Activated gamma-delta T cell treated with Interleukin-2 at 50 U/mL for 16 hours (primary cell): ENCODE results near the gene ROBO2.

Experiments used
- DNase-seq: peaks from one replicate; pipeline ENCODE4 v3.0.0-alpha.2; 2020

ROBO2 gene

DNA sequence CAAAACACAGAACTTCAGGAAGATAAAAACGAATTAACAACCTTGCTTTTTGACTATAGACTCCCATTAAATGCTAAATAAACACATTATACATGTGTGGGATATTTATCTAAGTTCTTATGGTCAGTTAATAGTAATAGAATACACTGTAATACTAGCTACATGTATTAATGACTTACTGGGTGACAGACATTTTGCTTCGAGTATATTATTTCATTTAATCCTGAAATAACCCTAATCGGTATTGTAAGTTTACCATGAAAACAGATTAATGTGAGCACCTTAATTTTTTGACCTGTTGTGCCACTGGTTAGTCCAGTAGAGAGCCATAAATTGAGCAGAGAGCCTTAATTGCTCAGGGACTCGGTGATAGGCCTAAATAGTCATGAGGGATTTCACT is 151.1 kb downstream of the ROBO2 start:
- no peak for DNase-seq

GRCh38 chr3:77191640-77192039 is 151.7 kb downstream of the ROBO2 start:
- no peak for DNase-seq

- DNase-seq: no peak
These were observed 156.1 kb downstream of the ROBO2 start for GRCh38 chr3:77195766-77196545.

DNA sequence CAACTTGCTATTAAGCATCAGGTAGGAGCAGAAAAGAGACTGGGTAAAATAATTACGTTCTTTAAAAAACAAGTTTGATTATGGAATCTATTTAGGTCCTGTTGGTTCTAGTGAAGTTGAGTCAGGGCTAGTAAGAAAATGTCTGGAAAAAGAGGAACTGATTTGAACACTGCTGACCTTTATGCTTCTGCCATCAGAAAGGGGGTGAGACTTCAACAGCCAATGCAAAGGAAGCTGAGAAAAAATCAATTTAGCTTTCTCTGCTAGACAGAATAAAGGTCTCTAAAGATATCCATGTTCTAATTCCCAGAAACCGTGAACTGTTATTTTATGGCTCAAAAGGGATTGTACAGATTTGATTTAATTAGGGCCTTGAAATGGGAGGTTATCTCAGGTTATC is 157.5 kb downstream of the ROBO2 start:
- no peak for DNase-seq

DNA sequence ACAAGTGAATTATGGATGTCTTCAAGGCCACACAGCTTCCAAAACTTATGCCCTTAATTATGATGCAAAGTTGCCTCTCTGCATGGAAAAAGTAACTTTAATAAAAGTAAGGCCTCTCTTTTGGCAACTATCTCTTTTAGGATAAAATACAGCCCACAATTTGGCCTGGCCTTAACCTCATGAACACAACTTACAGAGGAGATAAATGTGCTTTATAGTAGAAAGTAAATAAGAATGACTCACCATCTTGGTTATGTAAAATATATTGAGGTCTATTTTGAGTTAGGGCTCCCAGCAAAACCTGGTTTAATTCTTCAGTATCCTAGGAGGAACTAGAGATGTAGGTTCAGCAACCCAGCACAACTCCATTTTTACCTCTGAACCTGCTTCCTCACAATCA is 164.0 kb downstream of the ROBO2 start:
- DNase-seq: no peak

GRCh38 chr3:77204788-77205187 is 164.9 kb downstream of the ROBO2 start:
- no peak for DNase-seq

DNA sequence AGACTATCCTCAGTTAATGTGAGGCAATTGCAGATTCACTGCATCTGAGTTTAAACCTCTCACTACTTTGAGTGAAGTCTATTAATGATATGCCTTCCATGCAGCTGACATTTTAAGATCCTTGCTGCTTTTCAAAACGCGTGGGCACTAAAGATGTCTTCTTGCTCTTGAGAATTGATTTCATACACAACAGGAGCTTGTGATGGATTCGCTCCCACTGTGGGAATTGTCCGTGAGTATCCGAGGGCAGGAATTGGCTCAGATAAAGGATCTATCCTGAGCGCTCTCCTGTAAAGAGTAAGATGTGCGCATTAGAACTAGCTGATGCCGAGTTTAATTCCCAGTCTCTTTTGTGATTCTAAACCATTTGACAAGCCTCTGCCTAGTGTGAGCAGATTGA is 167.9 kb downstream of the ROBO2 start:
- DNase-seq: no peak

GRCh38 chr3:77222701-77223100 is 182.8 kb downstream of the ROBO2 start:
- DNase-seq: no peak

DNA sequence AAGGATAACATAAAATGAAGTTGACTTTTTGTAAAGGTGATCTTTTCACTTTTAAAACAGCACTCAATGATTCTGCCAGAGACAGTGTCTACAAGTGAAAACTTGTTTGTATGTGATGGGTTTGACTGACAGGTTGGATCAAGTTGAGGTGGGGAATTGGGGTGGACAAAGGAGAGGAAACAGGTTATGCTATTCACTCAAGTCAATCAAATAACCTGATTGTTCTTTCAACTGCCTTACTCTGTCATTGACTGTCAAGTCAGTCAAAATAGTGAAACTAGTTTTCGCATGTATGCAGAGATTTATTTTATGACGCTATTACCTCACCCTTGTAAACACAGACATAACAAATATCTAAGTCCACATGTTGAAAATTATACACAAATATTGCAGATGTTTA is 187.7 kb downstream of the ROBO2 start:
- DNase-seq: no peak

GRCh38 chr3:77232557-77232956 is 192.7 kb downstream of the ROBO2 start:
- no peak for DNase-seq

- no peak for DNase-seq
These were observed 194.1 kb downstream of the ROBO2 start for GRCh38 chr3:77234004-77234403.

DNA sequence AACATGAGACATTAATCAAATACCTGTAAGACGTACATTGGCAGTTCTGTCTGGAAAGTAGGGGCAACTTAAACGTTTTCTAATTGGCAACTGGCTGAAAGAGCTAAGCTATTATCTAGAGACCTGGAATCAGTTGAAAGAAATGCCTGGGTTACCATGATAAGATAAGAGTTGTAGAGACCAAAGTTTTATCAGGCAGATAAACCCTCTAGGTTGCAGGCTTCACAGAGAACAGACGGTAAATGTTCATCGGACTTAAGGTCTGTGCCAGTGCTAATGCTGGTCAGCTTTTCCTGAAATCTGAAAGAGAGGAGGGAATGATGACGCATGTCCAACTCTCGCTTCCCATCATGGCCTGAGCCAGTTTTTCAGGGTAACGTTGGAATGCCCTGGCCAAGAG is 196.2 kb downstream of the ROBO2 start:
- no peak for DNase-seq

- DNase-seq: no peak
These were observed 200.3 kb downstream of the ROBO2 start for GRCh38 chr3:77240072-77240650.

- DNase-seq: no peak
These were observed 202.5 kb downstream of the ROBO2 start for GRCh38 chr3:77242371-77242770.

- DNase-seq: no peak
These were observed 205.1 kb downstream of the ROBO2 start for GRCh38 chr3:77244981-77245380.

GRCh38 chr3:77247061-77247460 is 207.2 kb downstream of the ROBO2 start:
- no peak for DNase-seq

DNA sequence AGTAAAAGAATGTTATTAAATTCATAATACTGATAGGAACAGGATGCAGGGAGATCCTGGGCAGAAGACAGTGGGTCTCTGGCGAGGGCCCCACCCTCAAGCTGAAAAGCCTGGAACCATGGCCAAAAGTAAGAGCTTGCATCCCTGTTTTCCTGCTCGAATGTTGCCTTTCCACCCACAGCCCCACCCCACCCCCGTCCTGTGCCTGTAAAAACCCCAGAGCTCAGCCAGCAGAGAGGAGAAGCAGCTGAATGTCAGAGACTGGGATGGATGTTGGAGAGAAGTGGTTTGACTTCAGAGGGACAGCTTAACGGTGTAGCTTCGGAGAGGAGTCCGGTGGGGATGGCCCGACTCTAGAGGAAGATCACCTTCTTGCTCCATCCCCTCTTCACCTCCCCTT is 207.9 kb downstream of the ROBO2 start:
- no peak for DNase-seq

DNA sequence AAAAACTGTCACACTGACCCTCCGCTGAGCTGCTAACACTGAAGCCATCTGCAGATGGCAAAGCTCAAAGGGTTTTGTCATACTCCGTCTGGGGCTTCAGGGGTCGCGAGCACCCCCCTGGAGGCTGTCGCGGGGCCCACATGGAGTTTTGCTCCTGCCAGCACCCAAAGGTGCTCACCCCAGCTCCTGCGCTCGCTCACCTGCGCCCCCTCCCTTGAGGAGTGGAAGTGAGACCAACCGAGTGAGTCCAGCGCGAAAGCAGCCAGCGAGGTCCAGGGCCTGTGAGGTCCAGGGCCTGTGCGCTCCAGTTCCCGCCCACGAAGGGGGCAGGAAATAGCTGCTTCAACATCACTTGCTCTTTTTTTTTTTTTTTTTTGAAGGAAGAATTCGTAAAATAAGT is 208.5 kb downstream of the ROBO2 start:
- no peak for DNase-seq

DNA sequence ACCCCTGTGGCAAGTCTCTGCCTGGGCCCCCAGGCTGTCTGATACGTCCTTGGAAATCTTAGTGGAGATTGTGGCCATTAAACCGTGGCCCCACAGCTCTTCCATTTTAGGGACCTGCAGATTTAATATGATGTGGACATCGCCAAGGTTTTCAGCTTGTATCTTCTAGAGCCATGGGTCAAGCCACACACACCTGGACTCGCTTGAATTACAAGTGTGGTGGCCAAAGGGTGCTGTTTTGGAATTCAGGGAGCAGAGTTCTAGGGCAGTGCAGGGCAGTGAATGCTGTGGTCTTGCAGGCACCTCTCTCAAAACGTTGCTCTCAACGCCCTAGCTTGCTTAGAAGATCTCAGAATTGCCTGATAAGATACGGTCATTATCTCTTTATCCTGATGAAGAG is 211.2 kb downstream of the ROBO2 start:
- no peak for DNase-seq

DNA sequence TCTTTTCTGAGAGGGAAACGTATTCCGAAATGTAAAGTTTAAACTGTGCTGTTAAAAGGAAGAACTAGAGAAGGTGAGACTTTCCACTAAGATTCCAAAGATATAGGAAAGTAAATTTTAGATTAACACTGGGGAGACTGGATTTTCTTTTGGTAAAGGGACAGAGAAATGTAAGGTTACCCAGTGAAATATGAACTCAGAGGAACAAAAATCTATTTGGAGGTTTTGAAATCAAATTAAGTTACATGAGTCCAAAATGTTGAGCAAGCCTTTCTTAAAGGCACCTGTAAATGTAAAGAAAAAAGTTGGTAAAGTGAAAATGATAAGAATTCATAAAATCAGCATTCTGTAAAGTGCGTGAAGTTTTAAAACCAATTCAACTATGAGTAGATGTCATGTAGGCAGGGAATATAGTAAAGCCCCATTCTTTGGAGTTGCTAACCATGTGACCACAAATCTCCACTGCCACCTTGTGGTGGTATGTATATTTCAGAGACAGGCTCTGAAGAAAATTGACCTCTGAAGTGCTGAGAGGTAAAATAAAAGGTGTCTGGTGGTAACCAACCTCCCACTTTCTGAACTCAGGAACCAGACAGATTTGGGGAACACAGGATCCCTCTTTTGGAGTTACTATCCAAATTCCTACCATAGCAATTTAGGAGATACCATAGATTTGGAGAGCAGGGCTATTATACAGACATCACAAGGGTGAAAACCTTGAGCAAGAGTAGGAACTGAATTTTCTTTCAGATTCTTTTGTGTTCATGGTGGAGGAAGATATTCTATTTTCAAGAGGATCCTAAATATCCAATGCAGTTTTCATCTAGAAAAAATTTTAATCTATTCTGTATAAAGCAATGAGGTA is 215.3 kb downstream of the ROBO2 start:
- DNase-seq: no peak

- DNase-seq: no peak
These were observed 216.9 kb downstream of the ROBO2 start for GRCh38 chr3:77256584-77257503.

DNA sequence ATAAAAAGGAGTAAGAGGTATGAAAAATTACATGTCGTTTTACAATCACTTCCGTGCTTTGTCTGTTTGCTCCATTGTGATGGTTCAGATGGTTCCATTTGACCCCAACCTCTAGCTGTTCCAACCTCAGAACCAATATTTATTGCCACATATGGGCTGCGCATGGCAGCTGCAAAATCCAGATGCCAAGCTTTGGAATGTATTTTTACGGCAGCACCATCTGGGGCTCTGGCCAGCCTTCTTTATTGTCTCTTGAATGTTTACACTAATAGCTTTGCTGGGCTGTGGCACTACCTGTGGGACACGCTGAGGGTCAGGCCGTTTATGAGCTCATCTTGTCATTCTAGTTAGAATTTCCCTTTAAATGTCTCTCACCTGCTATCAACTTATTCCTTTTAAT is 219.8 kb downstream of the ROBO2 start:
- DNase-seq: no peak

DNA sequence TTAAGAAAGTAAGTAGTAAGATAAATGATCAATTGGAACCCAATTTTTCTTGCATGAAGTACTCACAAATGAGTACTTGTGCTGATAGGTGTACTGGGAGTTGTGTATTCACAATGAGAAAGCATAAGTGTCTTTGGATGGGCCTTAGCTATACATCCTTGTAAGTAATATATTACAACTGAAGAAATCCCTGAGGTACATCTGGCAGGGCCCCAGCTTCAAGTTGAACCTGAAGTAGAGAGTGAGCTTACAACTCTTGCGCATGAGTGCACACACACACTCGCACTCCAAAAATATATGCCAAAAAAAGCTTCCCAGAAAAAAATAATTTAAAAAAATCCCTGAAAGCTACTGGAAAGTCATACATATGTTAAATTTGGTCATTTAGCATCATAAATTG is 222.5 kb downstream of the ROBO2 start:
- DNase-seq: no peak
